Stomach (tissue), 4 donors: ENCODE measurements around the gene RPTOR.

Source experiments
- CTCF ChIP-seq, 7 experiments: fragments of 450-650 bp in 4 of 7; fragments of 200-600 bp in 3 of 7; sonication (generic) in 3 of 7; IDR thresholded peaks; one replicate each; pipeline ENCODE4 v1.5.1; 2016 to 2019; ENCODE audit warnings: antibody characterized with exemption in 7 of 7, control low read depth in 2 of 7, mild to moderate bottlenecking in 1 of 7
- EP300 ChIP-seq: sonication (generic); formaldehyde crosslinking; IDR thresholded peaks from one replicate; pipeline ENCODE4 v1.6.1; 2017; ENCODE audit warnings: antibody characterized with exemption
- POLR2A ChIP-seq, 4 donors: fragments of 450-650 bp; IDR thresholded peaks; one replicate each; pipeline ENCODE4 v1.6.1; 2016; ENCODE audit warnings: antibody characterized with exemption in 4 of 4, control low read depth in 2 of 4, mild to moderate bottlenecking in 1 of 4, moderate library complexity in 1 of 4
- POLR2AphosphoS5 ChIP-seq, 3 donors: sonication (generic); formaldehyde crosslinking; IDR thresholded peaks; one replicate each; pipeline ENCODE4 v1.6.1; 2016; ENCODE audit warnings: antibody characterized with exemption in 3 of 3

- TF ChIP-seq CTCF (IDR thresholded peaks at IDR 0.05) (no peak), POLR2A (IDR thresholded peaks at IDR 0.05) (no peak), POLR2AphosphoS5 (IDR thresholded peaks at IDR 0.05) (no peak), EP300 (no peak)
Measured at GRCh38 chr17:80885947-80886582, 341.4 kb downstream of the RPTOR start.
